ENCODE measurements around the gene FANCC. TPM values are rescaled to one million over a fixed set of nuclear protein-coding genes. Genes with fewer than 3 reads are reported as not detected.

Gene FANCC
- total and polyA plus RNA-seq, 2 of the 8 experiments (the other 6 are each of a cell fraction or from before 2014, with no cell fraction given) = 7.8 to 15.2 TPM

DNA sequence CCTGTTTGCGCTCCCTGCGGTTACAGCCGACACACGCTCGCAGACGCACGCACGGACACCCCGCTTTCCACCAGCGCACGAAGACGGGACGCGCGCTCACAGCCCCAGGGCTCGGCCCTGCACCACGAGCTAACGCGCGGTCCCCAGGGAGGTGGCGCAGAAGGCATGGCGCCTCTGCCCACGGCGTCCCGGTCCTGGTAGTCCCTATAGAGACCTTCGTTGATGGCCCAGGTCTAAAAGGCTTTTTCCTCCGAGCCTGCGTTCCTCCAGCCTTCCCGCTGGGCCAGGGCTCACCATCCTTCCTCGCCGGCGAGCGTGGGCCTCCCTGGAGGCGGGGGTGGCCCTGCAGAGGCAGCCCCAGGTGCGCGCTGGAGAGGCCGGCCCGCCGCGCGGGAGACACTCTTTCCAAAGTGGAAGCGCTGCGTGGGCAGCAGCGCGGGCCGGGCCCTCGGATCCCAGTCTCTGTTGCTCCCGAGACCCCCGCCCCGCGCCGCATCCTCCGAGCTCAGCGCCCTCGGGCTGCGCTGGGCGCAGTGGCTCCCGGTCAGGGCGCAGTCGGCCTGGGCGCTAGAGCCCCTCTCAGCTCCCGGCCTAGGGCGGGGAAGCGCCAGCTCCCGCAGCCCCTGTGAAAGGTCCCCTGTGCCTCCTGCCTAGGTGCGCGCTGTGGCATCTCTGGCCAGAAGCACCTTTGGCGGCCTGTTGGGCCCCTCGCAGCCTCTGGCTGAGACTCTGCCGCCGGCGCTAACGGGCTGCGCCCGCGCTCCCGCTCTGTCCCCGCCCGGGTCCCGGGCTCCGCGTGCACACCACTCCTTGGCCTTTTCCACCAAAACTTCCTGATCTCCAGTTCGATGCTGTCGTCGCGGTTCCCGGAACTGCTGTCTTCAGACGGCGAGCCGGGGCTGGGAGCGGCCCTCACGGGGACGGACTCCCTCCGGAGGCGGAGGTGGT, 31.9 kb upstream of the FANCC start:
- Histone ChIP-seq H3K23me2 (ENCODE audit: low read depth, low read length) (peaks cover 12% of the 10 kb centered on the region), H2AFZ (ENCODE audit: low read length) (peak overlapping the region; percentile 74; the same call in 1 of the 2 replicates), H3K4me3 (ENCODE audit: extremely low read depth in 1 of 4, insufficient read depth in 2 of 4, low read depth in 3 of 4, low read length in 4 of 4) (peak overlapping the region; percentile 52 to 69 (median 60)), H2AK5ac (ENCODE audit: low read depth, low read length) (no peak overlapping the region), H2BK12ac (ENCODE audit: low read depth, low read length) (peak overlapping the region; percentile 33; the same call in 1 of the 2 replicates), H3K79me2 (ENCODE audit: control insufficient read depth in 1 of 2, insufficient read depth in 2 of 2, low read length in 2 of 2) (no peaks in the 10 kb centered on the region), H3K4me2 (ENCODE audit: insufficient read depth in 1 of 2, low read depth in 2 of 2, low read length in 2 of 2) (peak overlapping the region; percentile 90 to 99), H3K27ac (ENCODE audit: low read depth, low read length) (no peak overlapping the region), H4K91ac (replicated peaks; ENCODE audit: insufficient read length, low read length) (peak overlapping the region; percentile 68), H2BK5ac (ENCODE audit: low read depth, low read length) (0 out of 2 replicates have a peak overlapping the region, but pooled peaks have one; percentile 60), H3K36me3 (ENCODE audit: control insufficient read depth in 2 of 4, insufficient read depth in 4 of 4, low read length in 3 of 4) (no peaks in the 10 kb centered on the region), H2BK20ac (ENCODE audit: low read length) (no peak overlapping the region), H3K18ac (ENCODE audit: extremely low read depth, low read length) (peak overlapping the region; percentile 44), H3K27me3 (replicated peaks in 1 of 4; ENCODE audit: control insufficient read depth in 3 of 4, extremely low read depth in 1 of 4, insufficient read depth in 3 of 4, low read length in 3 of 4) (peaks cover 12 to 37% (median 34%) of the 10 kb centered on the region in 4 experiments; a peak in 6 of 7 replicates), H3K23ac (ENCODE audit: insufficient read length) (no peak overlapping the region), H3K14ac (ENCODE audit: insufficient read length) (no peak overlapping the region), H3K56ac (replicated peaks; ENCODE audit: insufficient read length, low read depth, low read length) (no peak overlapping the region), H2BK15ac (ENCODE audit: low read length) (no peak overlapping the region), H4K5ac (ENCODE audit: insufficient read length, low read depth, low read length) (no peak overlapping the region), H3K4me1 (replicated peaks in 1 of 4; ENCODE audit: control insufficient read depth in 3 of 4, insufficient read depth in 4 of 4, low read length in 3 of 4) (peaks cover 0 to 3% (median 1%) of the 10 kb centered on the region in 4 experiments; a peak in 4 of 7 replicates), H3K79me1 (ENCODE audit: low read depth, low read length) (no peaks in the 10 kb centered on the region), H2BK120ac (replicated peaks; ENCODE audit: low read depth, low read length) (peak overlapping the region; percentile 47), H4K20me1 (replicated peaks in 1 of 2; ENCODE audit: control insufficient read depth in 1 of 2, insufficient read depth in 2 of 2, low read length in 2 of 2) (no peaks in the 10 kb centered on the region), H3K4ac (replicated peaks; ENCODE audit: insufficient read length, low read depth, low read length) (no peak overlapping the region), H4K8ac (ENCODE audit: extremely low read depth, insufficient read depth, low read length) (peak overlapping the region; percentile 3), H3K9ac (replicated peaks in 1 of 4; ENCODE audit: extremely low read depth in 1 of 4, low read depth in 3 of 4, low read length in 3 of 4) (peak overlapping the region in 1 of 4 experiments; percentile 17; a peak in 3 of 7 replicates), H3K9me3 (ENCODE audit: insufficient read depth in 2 of 2, low read depth in 1 of 2, low read length in 1 of 2) (no peaks in the 10 kb centered on the region)
- ChIA-PET CTCF (ENCODE audit: partially characterized antibody) (interaction anchor here (0.6 to 2.0 kb wide), 7 partner anchors 12 to 148 kb away, joined by 3 to 12 read pairs (median 3); no protein-coding TSS in a partner anchor), POLR2A (ENCODE audit: partially characterized antibody) (interaction anchor here (1.0 to 1.5 kb wide), 2 partner anchors 37 to 42 kb away, joined by 3 read pairs; no protein-coding TSS in a partner anchor)
- no peak for FAIRE-seq
- DNase-seq (ENCODE audit: low read depth in 1 of 2, low spot score in 2 of 2) = peak in 1 of 2 experiments; percentile 80
- WGBS, 2 experiments (ENCODE audit: extremely low coverage in 1 of 2, insufficient coverage in 1 of 2, insufficient read length in 1 of 2, insufficient replicate concordance in 2 of 2, low coverage in 1 of 2, low lambda C conversion rate in 2 of 2, missing lambda C conversion rate in 1 of 2) = 3% methylated on average over 70 of the region's 95 CpGs; no CpG with 5 or more reads in 1 of the 2 experiments
- TF ChIP-seq GABPA (IDR thresholded peaks at IDR 0.05; ENCODE audit: borderline replicate concordance, insufficient read depth, low read length) (no peak), KDM4A (IDR thresholded peaks at IDR 0.05; ENCODE audit: low read depth, low read length, severe bottlenecking) (peak; percentile 99), RFX5 (IDR thresholded peaks at IDR 0.05; ENCODE audit: borderline replicate concordance, low read depth, low read length) (no peak), ASH2L (IDR thresholded peaks at IDR 0.05; ENCODE audit: low read length) (peak; percentile 76), SUZ12 (IDR thresholded peaks at IDR 0.05; ENCODE audit: low read length) (peak; percentile 93), CEBPB (IDR thresholded peaks at IDR 0.05; ENCODE audit: low read depth, low read length) (no peak), SP4 (IDR thresholded peaks at IDR 0.05; ENCODE audit: low read length) (no peak)
- TF ChIP-seq, protein P1, sequence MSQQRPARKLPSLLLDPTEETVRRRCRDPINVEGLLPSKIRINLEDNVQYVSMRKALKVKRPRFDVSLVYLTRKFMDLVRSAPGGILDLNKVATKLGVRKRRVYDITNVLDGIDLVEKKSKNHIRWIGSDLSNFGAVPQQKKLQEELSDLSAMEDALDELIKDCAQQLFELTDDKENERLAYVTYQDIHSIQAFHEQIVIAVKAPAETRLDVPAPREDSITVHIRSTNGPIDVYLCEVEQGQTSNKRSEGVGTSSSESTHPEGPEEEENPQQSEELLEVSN (IDR thresholded peaks at IDR 0.05) = peak; percentile 86
- TF ChIP-seq, protein P2, sequence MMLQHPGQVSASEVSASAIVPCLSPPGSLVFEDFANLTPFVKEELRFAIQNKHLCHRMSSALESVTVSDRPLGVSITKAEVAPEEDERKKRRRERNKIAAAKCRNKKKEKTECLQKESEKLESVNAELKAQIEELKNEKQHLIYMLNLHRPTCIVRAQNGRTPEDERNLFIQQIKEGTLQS (IDR thresholded peaks at IDR 0.05; ENCODE audit: insufficient read depth, low read depth, low read length) = no peak
